C4-2B (cell line): ENCODE measurements around the gene ANKRD12.
"Not testable (repeated sequence)": the region's sequence is repeated elsewhere in the genome, so short reads cannot be mapped to it uniquely, and the experiment has no call there.

Experiments used
- H3K27ac ChIP-seq: fragments of 450-650 bp; 2 replicates; pipeline ENCODE4 v1.5.1; 2017
- ZFX ChIP-seq: fragments of 450-650 bp; IDR thresholded peaks from 2 replicates; pipeline ENCODE4 v1.6.1; 2017
- TF ChIP-seq, protein P1 (sequence below): fragments of 450-650 bp; conservative IDR thresholded peaks from 2 replicates; pipeline ENCODE4 v1.5.1; 2017; ENCODE audit warnings: mild to moderate bottlenecking

Gene ANKRD12

DNA sequence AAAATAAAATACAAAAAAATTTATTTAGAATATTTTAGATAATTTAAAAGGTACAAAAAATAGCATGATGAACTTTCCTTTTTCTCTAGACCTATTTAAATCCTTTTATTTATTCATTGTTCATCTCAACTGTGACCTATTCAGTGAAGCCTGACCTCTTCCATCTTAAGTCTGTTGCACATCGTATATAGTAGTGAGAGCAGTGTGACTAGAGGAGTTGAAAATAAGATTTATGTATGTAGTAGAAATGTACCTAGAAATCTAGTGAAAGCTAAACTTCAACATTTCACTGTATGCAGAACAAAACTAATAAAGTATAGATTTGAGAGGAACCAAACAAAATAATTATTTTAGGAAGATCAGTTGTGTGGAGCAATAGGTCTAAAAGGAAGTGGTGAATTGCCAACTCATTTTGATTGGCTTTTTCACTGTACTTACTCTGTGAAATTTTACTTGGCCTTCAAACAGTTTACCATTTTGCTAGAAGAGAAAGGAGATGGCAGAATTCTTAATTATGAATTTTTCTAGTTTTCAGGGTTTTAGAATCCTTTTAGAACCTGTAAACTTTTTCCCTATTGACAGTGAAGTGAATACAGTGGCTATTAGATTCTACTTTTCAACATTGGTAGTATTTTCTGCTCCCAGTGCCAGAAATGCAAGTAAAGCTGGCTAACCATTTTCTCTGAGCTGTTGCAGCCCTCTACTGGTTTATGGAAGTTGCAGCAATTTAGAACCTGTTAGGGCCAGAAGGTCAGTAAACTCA lies 11.0 kb downstream of the ANKRD12 start:
- TF ChIP-seq, protein P1, sequence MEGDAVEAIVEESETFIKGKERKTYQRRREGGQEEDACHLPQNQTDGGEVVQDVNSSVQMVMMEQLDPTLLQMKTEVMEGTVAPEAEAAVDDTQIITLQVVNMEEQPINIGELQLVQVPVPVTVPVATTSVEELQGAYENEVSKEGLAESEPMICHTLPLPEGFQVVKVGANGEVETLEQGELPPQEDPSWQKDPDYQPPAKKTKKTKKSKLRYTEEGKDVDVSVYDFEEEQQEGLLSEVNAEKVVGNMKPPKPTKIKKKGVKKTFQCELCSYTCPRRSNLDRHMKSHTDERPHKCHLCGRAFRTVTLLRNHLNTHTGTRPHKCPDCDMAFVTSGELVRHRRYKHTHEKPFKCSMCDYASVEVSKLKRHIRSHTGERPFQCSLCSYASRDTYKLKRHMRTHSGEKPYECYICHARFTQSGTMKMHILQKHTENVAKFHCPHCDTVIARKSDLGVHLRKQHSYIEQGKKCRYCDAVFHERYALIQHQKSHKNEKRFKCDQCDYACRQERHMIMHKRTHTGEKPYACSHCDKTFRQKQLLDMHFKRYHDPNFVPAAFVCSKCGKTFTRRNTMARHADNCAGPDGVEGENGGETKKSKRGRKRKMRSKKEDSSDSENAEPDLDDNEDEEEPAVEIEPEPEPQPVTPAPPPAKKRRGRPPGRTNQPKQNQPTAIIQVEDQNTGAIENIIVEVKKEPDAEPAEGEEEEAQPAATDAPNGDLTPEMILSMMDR: peak; percentile 87
- TF ChIP-seq ZFX: no peak
- H3K27ac ChIP-seq: no peak overlapping the region

DNA sequence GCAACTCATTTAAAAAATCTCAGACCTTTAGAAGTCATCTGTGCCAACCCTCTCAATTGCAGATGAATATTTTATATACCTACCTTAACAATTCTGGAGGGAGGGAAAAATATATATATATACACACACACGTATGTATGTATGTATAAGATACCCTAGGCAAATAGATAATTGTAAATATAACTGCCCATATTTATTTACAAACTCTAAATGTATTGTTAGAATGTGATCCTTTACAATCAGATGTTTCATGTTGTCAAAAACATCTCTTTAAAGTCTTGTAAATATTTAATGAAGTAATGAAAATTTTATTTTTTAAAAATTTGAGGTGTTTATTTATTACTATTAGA lies 11.6 kb downstream of the ANKRD12 start:
- TF ChIP-seq, protein P1: peak; percentile 64
- TF ChIP-seq ZFX: no peak
- no peak overlapping the region for H3K27ac ChIP-seq

DNA sequence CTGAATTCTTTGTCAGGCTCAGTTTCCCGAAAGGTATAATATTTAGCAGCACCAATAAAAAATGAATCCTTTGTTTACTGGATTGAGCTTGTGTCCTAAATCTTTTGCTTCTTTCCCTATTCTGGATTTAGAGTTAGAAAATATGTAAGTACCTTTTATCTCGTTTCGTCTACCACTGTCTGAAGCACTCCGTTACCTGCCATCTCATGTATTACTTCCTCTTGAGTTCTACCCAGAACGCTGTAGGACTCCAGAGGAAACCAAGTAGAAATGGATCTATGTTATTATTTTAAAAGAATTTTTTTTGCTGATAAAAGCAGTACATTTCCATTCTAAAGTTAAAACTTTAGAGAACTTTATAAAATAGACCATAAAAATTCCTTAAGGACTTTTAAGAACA lies 13.5 kb downstream of the ANKRD12 start:
- H3K27ac ChIP-seq: no peak overlapping the region
- TF ChIP-seq ZFX: no peak
- TF ChIP-seq, protein P1: no peak

DNA sequence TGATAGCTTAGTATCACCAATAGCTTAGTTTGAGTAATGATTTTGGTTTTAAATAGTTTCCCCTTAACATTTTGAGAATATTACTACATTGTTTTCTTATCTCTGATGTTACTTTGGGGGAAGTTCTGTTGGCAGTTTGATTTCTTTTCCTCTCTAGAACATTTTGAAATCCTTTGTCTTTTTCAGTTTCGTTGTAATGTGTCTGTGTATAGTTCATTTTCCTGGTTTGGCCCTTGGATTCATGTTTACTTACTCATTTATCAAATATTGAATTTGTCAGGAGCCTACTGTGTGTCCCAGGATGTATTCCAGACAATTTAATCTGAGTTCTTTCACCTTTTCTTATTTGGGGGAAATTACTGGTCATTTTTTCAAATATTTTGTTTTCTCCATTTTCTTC lies 16.7 kb downstream of the ANKRD12 start:
- TF ChIP-seq ZFX: no peak
- TF ChIP-seq, protein P1: no peak
- no peak overlapping the region for H3K27ac ChIP-seq

DNA sequence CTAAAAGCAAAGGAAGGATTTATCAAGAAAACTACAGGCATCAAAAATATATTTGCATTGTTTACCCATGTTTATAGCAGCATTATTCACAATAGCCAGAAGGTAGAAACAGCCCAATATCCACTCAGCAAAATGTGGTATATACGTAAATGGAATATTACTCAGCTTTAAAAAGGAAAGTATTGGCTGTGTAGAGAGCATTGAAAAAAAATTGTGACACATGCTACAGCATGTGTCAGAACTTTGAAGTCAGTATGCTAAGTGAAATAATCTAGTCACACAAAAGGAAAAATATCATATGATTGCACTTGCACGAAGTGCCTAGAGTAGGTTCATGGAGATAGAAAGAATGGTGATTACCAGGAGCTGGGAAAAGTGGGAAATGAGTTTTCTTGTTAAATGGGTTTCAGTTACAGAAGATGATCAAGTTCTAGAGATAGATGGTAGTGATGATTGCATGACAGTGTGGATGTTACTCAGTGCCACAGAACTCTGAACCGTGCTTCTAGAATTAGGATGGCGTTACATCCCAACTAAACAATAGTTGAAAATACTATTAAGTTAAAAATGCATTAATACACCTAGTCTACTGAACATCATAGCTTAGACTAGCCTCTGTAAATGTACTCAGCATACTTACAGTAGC lies 20.1 kb downstream of the ANKRD12 start:
- H3K27ac ChIP-seq: no peak overlapping the region
- TF ChIP-seq, protein P1: no peak
- TF ChIP-seq ZFX: no peak

DNA sequence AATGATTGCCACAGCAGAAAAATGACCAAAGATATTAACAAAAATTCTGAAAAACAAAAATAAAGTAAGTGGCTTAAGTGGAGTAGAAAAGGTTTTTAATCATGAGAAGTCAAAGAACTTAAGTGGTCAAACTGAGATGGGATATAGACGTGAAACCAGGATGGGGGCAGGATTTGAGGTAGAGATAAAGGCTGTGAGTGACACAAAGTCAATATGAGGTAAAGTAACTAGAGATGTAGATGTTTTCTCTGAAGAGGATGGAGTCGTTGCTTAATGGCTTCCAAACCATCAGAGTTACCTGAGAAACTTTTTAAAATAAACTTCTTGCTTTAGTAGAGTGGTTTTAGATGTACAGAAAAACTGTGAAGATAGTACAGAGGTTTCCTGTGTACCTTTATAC lies 21.2 kb downstream of the ANKRD12 start:
- no peak overlapping the region for H3K27ac ChIP-seq
- TF ChIP-seq, protein P1: no peak
- no peak for TF ChIP-seq ZFX

DNA sequence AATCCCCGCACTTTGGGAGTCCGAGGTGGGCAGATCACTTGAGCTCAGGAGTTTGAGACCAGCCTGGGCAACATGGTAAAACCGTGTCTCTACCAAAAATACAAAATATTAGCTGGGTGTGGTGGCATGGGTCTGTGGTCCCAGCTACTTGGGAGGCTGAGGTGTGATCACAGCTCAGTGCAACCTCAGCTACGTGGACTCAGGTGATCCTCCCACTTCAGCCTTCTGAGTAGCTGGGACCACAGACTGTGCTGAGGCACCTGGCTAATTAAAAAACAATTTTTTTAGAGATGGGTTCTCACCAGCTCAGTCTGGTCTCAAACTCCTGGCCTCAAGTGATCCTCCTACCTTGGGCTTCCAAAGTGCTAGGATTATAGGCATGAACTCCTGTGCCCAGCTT lies 23.4 kb downstream of the ANKRD12 start:
- TF ChIP-seq, protein P1: no peak
- TF ChIP-seq ZFX: no peak
- no peak overlapping the region for H3K27ac ChIP-seq

DNA sequence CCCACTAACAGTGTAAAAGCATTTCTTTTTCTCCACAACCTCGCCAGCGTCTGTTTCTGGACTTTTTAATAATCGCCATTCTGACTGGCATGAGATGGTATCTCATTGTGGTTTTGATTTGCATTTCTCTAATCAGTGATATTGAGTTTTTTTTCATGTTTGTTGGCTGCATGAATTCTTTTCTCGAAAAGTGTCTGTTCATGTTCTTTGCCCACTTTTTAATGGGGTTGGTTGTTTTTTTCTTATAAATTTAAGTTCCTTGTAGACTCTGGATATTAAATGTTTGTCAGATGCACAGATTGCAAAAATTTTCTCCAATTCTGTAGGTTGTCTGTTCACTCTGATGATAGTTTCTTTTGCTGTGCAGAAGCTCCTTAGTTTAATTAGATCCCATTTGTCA lies 26.1 kb downstream of the ANKRD12 start:
- not testable (repeated sequence) for H3K27ac ChIP-seq

DNA sequence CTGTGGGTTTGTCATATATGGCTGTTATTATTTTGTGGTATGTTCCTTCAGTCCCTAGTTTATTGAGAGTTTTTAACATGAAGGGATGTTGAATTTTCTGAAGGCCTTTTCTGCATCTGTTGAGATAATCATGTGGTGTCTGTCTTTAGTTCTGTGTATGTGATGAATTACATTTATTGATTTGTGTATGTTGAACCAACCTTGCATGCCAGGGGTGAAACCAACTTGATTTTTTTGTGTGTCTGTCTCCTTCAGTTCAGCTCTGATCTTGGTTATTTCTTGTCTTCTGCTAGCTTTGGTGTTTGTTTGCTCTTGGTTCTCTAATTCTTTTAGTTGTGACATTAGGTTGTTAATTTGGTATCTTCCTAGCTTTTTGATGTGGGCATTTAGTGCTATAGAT lies 27.6 kb downstream of the ANKRD12 start:
- not testable (repeated sequence) for H3K27ac ChIP-seq

DNA sequence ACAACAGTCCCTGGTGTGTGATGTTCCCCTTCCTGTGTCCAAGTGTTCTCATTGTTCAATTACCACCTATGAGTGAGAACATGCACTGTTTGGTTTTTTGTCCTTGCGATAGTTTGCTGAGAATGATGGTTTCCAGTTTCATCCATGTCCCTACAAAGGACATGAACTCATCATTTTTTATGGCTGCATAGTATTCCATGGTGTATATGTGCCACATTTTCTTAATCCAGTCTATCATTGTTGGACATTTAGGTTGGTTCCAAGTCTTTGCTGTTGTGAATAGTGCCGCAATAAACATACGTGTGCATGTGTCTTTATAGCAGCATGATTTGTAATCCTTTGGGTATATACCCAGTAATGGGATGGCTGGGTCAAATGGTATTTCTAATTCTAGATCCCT lies 29.3 kb downstream of the ANKRD12 start:
- not testable (repeated sequence) for H3K27ac ChIP-seq

DNA sequence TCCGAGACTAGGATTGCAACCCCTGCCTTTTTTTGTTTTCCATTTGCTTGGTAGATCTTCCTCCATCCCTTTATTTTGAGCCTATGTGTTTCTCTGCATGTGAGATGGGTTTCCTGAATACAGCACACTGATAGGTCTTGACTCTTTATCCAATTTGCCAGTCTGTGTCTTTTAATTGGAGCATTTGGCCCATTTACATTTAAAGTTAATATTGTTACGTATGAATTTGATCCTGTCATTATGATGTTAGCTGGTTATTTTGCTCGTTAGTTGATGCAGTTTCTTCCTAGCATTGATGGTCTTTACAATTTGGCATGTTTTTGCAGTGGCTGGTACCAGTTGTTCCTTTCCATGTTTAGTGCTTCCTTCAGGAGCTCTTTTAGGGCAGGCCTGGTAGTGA lies 32.9 kb downstream of the ANKRD12 start:
- not testable (repeated sequence) for H3K27ac ChIP-seq

DNA sequence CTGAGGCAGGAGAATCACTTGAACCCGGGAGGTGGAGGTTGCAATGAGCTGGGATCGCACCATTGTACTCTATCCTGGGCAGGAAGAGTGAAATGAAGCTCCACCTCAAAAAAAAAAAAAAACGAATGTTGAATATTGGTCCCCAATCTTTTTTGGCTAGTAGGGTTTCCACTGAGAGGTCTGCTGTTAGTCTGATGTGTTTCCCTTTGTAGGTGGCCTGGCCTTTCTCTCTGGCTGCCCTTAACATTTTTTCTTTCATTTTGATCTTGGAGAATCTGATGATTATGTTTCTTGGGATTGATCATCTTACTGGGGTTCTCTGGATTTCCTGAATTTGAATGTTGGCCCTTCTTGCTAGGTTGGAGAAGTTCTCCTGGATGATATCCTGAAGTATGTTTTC lies 35.3 kb downstream of the ANKRD12 start:
- not testable (repeated sequence) for H3K27ac ChIP-seq
